Stimulated activated CD8-positive, alpha-beta memory T cell treated with anti-CD3 and anti-CD28 coated beads, Interleukin-7, amount 100 ng/mL, for 4 hours (primary cell): Measurements from ENCODE around the gene NKX2-3.

Experiments used
- DNase-seq, 2 donors: peaks; one replicate each; pipeline ENCODE4 v3.0.0-alpha.2; 2020; ENCODE audit warnings: low read depth in 2 of 2

The NKX2-3 gene

GRCh38 chr10:99532687-99533495 is at the start of gene NKX2-3:
NKX2-3 (plus strand) TSS chr10:99532942; CDS start chr10:99533132, 190 bp downstream.
- DNase-seq = no peak

DNA sequence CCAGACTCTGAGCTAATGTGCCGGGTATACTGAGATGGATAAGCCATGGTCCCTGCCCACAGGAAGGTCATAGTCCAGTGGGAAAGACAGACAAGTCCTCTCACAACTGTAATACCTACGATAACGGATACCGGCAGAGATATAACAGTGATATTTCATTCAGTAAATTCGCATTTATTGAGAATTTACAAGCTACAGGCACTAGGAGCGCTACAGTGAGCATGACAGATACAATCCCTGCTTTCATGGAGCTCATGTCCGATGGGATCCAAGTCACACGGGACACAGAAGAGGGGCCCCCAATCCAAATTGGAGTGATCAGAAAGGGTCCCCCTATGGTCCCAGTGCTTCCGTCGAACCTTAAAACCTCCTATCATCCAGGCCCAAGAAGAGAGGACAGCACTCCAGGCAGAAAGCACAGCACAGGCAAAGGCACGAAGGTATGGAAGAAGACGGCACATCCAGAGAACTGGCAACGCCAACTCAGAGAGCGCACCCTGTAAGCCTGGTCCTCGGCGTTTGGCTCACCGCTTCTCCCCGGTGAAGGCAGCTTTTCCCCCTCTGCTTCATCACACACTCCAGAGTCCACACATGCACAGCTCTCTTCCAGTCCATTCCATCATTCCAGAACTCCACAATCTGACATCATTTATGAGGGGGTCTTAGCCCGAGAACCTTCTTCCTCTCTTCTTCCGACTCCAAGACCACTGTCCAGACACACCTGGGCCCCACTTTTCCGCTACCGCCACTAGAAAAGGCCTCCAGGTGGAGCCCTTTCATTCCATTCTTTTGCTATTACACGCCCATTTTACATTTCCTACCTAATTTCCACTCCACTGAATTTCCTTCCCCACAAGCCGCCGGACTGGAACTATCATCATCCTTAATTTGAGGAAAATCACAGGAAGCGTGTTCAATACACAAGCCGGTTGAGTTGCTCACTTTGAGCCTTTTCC is 47.8 kb upstream of the NKX2-3 start:
- no peak for DNase-seq

- DNase-seq = no peak
Measured at GRCh38 chr10:99487125-99487807, 45.5 kb upstream of the NKX2-3 start.

GRCh38 chr10:99489271-99489670 is 43.5 kb upstream of the NKX2-3 start:
- DNase-seq = no peak

DNA sequence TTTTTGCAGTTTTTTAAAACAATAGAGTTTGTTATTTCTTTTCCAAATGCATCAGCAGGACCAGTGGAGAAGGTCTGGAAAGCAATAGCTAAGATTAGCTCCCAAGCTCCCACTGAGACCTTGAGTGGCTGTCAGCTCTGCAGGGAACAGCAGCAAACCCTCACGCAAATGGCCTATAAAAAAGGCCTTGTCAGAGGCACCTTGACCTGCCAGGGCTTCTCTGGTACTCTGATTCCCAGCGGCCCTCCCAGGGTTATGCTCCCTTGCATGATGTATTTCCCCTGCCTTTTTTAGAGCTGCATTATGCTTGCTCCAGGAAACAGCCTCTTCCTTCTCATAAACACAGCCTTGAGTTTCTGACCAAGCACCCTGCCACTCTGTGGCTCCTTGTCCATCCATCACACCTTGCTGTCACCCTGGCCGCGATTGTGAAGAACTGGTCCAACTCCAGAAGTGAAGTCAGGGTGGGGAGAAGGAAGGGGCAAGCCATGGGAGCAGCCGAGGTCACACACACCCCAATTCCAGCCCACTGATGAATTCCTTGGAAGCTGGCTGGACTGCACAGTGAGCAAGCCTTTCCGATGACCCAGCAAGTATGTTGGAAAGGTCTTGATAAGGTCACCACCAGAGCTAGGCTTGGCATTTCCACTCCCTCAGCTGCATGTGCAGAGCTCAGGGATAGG is 35.3 kb upstream of the NKX2-3 start:
- DNase-seq = no peak

- no peak for DNase-seq
Measured at GRCh38 chr10:99506416-99506815, 26.3 kb upstream of the NKX2-3 start.

- no peak for DNase-seq
Measured at GRCh38 chr10:99507265-99507664, 25.5 kb upstream of the NKX2-3 start.

- DNase-seq = no peak
Measured at GRCh38 chr10:99513061-99513460, 19.7 kb upstream of the NKX2-3 start.

DNA sequence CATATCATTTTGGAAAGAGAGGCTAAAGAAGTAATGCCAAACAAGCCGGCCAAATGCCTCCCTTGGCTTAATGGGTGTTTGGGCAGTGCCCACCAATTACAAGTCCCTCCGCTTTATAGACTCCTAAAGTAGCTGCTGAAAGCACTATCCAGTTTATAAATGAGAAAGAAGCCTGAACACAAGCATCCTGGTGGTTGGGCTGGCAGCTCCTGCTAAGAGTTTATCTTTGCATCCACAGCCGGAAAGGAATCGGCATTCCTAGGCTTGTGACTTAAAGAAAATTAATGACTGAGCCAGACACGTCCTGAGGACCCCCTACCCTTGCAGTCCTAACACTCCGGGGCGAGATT is 13.1 kb upstream of the NKX2-3 start:
- no peak for DNase-seq

- DNase-seq = no peak
Measured at GRCh38 chr10:99520040-99520846, 12.5 kb upstream of the NKX2-3 start.

DNA sequence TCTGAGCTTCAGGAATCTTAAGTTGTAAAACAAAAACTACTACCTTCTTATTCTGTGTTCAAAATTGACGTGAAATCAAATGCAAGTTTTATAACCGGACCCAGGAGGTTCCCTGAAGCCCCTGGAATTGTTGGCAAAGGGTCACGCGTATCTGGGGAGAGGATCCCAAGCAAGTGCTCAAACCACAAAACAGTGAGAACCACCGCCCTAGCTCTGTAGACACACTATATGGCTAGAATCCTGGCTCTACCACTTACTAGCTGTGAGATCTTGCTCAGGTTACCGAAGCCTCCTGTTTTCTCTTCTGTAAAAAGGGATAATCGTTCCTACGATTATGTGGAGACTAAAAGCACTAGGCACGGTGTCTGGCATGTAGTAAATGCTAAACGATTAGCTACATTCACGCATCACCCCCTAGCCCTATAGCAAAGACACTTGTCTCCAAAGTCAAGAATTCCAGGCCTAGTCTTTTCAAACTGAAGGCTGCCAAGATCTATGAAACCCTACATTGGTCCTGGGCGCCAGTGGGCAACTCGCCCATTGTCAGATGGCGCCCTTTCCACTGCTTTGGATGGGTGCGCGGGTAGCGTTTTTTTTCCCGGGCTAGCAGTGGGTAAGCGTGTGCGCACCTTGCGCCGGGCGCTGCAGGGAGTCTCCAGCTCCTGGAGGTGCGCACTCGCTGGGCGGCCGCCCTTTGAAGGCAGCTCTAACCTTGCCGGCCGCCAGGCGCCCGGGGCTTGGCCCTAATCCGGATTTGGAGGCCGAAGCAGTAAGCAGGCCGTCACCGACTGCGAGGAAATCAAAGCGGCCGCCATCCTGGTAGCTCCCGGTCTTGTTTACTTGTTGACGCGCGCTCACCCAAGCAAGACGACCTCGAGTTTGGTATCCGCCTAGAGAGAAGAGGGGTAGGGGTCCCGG is 11.6 kb upstream of the NKX2-3 start:
- DNase-seq = no peak

- DNase-seq = no peak
Measured at GRCh38 chr10:99521765-99522469, 10.8 kb upstream of the NKX2-3 start.

GRCh38 chr10:99522470-99523250 is 10.1 kb upstream of the NKX2-3 start:
- DNase-seq = no peak

GRCh38 chr10:99523251-99523773 is 9.4 kb upstream of the NKX2-3 start:
- DNase-seq = no peak

DNA sequence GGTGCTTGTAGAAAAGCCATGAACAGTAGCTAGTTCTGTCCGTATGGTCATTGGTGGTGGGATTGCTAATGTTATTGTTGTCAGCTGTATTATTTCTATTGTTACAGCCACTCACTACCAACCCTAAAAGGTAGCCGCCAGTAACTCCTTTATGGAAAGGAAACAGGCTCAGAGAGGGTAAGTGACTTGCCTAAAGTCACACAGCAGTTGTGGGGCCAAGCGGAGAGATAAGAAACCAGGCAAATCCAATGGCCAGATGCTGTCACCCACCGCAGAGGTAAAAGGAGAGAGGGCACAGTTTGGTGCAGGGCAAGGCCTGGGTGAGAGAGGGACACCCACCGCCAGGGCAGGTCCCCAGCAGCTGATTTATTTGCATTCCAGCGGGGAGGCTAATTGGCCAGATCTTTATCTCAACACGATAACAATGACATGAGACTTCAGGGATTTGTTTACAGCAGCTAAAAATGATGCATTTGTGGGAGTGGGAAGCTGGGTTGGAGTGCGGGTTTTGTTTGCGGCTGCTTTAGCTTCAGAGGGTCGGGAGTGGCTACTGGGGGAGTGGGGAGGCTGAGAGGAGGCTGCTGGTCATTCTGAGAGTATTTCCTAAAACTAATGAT is 8.6 kb upstream of the NKX2-3 start:
- no peak for DNase-seq

DNA sequence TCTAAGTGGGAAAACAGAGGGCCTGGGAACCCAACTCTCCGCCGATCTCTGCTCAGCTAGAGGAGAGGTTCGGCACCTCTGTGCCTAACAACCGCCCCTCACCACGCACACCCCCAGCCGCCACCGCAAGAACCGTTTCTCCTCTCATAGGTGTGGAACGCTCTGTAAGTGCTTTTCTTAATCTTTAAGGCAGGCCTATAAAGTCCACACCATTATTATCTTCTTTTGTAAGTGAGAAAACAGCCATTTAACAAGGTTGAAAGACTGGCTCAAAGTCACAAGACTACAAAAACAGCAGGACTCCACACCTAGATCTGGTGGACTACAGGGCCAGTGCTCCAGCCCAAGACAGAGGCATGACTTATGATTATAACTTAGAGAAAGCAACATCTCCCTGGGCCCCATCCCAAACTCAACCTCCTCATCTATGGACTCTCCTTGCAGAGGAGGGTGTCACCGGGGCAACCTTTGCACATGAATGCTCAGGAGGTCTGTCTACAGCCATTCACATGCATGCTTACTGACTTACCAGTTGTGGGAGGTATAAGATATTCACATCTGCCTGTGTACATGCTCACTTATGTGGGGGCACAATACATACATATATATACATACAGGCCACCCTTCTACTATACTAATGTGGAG is 7.9 kb upstream of the NKX2-3 start:
- no peak for DNase-seq

DNA sequence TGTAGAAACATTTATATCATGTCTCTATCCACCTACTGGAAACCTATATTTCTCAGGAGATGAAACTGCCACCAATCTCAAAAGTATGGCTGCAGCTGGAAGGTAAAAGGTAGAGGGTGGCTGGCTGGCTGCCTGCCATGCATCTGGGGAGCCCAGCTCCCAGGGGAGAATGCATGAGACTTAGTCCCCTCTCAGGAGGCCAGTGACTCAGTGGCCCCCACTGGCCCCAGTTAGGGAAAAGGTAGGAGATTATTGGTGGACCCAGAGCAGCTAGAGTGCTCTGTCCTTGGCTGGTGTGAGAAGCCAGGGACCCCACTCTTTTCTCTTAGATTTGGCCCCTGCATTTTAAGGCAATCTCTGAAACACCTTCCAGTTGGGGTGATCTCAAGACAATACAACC is 6.8 kb upstream of the NKX2-3 start:
- no peak for DNase-seq
